GM12872 (cell line): ENCODE measurements around the gene CERS6.

Source experiments
- TF ChIP-seq, protein P1 (sequence below): IDR thresholded peaks from 3 replicates; pipeline ENCODE4 v1.5.1; 2011; ENCODE audit warnings: low read depth, mild to moderate bottlenecking, low read length, moderate library complexity; ENCODE audit not compliant: insufficient read depth

CERS6 gene

DNA sequence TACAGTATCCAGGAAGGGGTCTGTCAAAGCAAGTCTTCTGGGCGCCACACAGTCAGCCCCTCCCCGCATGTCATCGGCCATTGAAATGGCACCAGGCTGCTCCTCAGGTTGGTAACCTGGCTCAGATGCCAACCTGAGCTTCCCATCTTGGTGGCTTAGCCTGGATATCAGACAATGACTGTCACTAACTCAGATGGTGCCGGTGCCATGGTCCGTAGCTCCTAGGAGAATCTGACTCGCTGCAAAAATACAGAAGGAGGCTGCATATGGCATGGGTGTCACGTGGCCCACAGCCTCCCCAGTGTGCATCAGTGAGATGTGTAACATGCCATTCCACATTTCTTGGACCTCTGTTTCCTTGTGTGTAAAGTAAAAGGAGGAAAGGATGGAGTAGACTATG lies 349.5 kb downstream of the CERS6 start:
- TF ChIP-seq, protein P1, sequence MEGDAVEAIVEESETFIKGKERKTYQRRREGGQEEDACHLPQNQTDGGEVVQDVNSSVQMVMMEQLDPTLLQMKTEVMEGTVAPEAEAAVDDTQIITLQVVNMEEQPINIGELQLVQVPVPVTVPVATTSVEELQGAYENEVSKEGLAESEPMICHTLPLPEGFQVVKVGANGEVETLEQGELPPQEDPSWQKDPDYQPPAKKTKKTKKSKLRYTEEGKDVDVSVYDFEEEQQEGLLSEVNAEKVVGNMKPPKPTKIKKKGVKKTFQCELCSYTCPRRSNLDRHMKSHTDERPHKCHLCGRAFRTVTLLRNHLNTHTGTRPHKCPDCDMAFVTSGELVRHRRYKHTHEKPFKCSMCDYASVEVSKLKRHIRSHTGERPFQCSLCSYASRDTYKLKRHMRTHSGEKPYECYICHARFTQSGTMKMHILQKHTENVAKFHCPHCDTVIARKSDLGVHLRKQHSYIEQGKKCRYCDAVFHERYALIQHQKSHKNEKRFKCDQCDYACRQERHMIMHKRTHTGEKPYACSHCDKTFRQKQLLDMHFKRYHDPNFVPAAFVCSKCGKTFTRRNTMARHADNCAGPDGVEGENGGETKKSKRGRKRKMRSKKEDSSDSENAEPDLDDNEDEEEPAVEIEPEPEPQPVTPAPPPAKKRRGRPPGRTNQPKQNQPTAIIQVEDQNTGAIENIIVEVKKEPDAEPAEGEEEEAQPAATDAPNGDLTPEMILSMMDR, result no peak

DNA sequence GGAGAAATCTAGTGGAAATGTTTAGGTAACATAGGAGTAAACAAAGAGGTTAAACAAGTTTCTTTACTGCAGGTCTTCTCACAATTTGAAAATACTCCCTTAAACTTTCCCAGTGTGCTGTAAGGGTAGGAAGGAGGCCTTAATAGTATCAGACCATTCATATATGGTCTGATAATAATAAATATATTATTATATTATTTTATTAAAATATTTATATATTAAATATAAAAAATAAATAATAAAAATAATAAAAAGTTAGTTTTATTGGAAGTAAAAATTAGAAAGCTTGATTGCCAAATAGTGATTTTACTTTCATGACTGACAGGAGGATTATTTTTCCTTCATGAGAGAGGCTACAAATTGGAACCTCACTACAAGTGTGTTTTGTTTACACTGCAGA lies 353.5 kb downstream of the CERS6 start:
- TF ChIP-seq, protein P1, result no peak

DNA sequence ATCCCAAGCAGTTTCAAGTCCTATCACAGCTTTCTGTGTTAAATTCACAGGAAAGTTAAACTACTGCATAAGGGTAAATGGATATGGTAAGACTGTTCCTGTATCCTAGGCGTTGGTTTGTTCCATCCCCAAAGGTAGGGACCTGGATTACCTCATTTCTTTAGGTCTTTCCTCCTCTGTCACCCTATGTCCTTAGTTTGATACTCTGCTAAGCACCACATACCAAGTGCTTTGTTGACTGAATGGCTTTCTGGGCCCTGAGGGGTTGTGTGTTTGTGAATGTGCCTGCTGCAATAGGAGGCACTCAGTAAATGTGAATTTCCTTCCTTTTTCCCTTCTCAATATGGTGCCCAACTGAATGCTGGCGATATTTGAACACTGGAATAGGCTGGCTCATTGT lies 354.2 kb downstream of the CERS6 start:
- TF ChIP-seq, protein P1, result no peak

DNA sequence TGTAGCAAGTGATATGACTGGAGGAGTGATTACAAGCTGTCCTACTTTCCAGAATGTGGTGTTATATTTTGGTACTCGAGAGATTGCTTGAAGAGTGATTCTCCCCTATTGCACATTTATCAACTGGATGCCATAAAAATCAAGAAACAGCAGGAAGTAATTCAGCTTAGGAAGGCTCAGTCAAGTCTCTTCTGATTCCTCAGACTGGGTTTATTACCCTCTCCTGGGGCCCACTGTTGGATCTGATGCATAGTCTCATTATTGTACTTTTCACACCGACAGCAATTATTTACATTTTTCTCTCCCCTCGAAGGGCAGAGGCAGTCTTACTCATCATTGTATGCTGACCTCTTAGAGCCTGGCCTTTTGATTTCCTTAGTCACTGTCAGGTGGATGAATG lies 355.6 kb downstream of the CERS6 start:
- TF ChIP-seq, protein P1, result no peak

DNA sequence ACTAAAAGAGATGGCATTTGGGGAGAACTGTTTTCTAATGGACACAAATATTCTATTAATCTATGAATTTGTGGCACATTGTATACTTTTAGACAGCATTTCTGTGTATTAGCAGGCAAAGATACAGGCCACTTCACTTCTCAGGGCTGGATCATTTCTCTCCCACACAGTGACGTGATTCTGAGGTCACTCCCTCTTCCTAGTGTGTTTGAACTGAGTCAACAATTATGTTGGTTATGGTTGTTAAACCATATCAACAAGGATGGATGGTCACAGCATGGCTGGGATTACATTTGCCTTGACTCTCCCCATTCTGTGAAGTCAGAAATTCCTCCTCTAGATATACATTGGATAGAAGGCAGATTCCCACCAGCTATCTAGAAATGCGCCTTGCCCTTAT lies 358.0 kb downstream of the CERS6 start:
- TF ChIP-seq, protein P1, result no peak

DNA sequence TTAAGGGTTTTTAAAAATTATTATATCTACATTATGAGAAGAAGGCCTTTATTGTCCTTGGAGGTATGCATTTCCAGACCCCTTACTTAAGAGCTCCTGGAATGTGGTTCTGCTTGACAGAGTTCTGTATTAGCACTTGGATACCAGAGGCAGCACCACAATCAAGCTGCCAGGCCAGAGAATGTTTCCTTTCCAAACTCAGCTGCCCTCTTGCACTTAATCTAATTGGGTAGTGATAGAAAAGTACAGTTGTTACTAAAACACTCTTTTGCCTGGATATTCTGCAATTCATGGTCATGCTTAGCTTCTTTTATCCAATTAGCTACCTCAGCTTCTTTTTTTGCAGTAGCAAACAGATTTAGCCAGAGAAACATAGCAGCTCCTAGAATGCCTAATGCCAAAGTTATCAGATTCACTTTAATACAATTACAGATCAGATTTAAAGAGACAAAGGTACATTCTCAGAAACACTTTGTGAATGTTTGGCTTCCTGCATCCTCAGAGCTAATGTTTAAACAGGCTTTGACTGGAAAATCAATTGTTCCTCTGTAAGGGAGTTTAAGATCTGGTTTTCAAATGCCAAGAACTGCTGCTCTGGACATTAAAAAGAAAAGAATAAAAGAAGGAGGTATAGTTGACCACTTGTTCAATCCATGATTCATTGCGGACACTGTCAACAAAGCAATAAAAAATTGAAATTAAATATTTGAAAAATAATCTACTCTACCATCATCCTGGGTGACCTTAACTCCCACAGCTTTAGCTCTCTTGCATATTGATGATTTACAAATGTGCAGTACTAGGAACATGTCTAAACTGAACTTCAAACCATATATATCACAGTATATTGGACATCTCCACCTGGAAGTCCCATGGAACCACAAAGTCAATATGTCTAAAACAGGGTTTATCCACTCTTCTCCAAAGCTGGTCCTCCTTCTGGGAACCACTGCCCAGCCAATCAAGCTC lies 359.2 kb downstream of the CERS6 start:
- TF ChIP-seq, protein P1, result no peak

DNA sequence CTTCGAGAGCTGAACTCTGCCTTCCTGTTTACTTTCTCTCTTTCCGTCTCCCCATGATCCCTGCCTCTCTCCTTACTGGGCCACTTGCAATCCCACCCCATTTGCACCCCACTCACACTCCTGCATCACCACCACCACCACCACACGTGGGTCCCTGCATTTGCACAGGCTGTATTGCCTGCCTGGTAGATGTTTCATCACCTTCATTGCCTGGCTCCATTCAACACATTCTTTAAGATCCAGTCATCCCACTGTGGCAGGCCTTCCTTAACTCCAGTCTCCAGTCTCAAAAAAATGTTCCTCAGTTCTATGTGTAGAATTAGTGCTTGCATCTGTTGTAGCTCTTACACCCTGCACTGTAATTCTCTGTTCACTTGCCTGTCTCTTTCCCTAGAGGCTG lies 360.3 kb downstream of the CERS6 start:
- TF ChIP-seq, protein P1, result no peak
